HepG2 (cell line): Measurements from ENCODE around the gene PLPP3.

Source experiments
- BRCA1 ChIP-seq: sonication (generic); formaldehyde crosslinking; IDR thresholded peaks from 2 replicates; pipeline ENCODE4 v1.4.0; 2020; ENCODE audit warnings: missing genetic modification reagents
- EZH2 ChIP-seq: conservative IDR thresholded peaks from 2 replicates; pipeline ENCODE4 v1.6.1; 2012; ENCODE audit warnings: mild to moderate bottlenecking, low read depth, low read length, moderate library complexity
- HDAC2 ChIP-seq: sonication (generic); formaldehyde crosslinking; IDR thresholded peaks from 2 replicates; pipeline ENCODE4 v1.4.0; 2020; ENCODE audit warnings: missing genetic modification reagents
- JUND ChIP-seq: sonication (generic); formaldehyde crosslinking; IDR thresholded peaks from 2 replicates; pipeline ENCODE4 v1.8.0; 2022; ENCODE audit warnings: mild to moderate bottlenecking, missing genetic modification reagents
- KDM5B ChIP-seq: sonication (generic); formaldehyde crosslinking; IDR thresholded peaks from 2 replicates; pipeline ENCODE4 v1.4.0; 2020; ENCODE audit warnings: missing genetic modification reagents, mild to moderate bottlenecking, borderline replicate concordance
- NFE2L2 ChIP-seq: fragments of 150-350 bp; IDR thresholded peaks from 2 replicates; pipeline ENCODE4 v1.6.1; 2014; ENCODE audit warnings: low read length
- PATZ1 ChIP-seq: sonication (generic); formaldehyde crosslinking; IDR thresholded peaks from 2 replicates; pipeline ENCODE4 v1.4.0; 2020; ENCODE audit warnings: missing genetic modification reagents
- POLR2AphosphoS5 ChIP-seq: IDR thresholded peaks from 2 replicates; pipeline ENCODE4 v1.6.1; 2012; ENCODE audit warnings: low read depth, low read length
- REST ChIP-seq, 2 experiments: IDR thresholded peaks; 2 replicates each; pipeline ENCODE4 v1.6.1; 2011 to 2012; ENCODE audit warnings: low read length in 2 of 2, borderline replicate concordance in 1 of 2, low read depth in 1 of 2, mild to moderate bottlenecking in 1 of 2, moderate library complexity in 1 of 2
- SRF ChIP-seq: IDR thresholded peaks from 2 replicates; pipeline ENCODE4 v1.6.1; 2011; ENCODE audit warnings: mild to moderate bottlenecking, low read depth, low read length, moderate library complexity
- TARDBP ChIP-seq: sonication (generic); formaldehyde crosslinking; IDR thresholded peaks from 2 replicates; pipeline ENCODE4 v1.8.0; 2022; ENCODE audit warnings: mild to moderate bottlenecking, missing genetic modification reagents
- YY1 ChIP-seq: IDR thresholded peaks from 2 replicates; pipeline ENCODE4 v1.6.1; 2011; ENCODE audit warnings: low read length, low read depth, moderate library complexity, mild to moderate bottlenecking; ENCODE audit not compliant: insufficient read depth, insufficient replicate concordance
- ZNF318 ChIP-seq: sonication (generic); formaldehyde crosslinking; IDR thresholded peaks from 2 replicates; pipeline ENCODE4 v1.4.0; 2020; ENCODE audit warnings: mild to moderate bottlenecking, missing genetic modification reagents

- peak; percentile 92; the same call in 1 of the 2 replicates for TF ChIP-seq BRCA1 (CRISPR knock-in tag)
- no peak for TF ChIP-seq EZH2
- no peak; the same call in 1 of the 2 replicates for TF ChIP-seq PATZ1
- TF ChIP-seq NFE2L2: no peak
- TF ChIP-seq POLR2AphosphoS5: no peak
- TF ChIP-seq YY1: no peak
- TF ChIP-seq JUND (CRISPR knock-in tag): peak; percentile 86
- TF ChIP-seq KDM5B (CRISPR knock-in tag): peak; percentile 98
- TF ChIP-seq REST (IDR thresholded peaks at IDR 0.05; ENCODE audit: borderline replicate concordance in 1 of 2, low read depth in 1 of 2, low read length in 2 of 2): no peak
- peak; percentile 99 for TF ChIP-seq HDAC2 (CRISPR knock-in tag)
- TF ChIP-seq ZNF318: peak; percentile 83
- no peak; the same call in 1 of the 2 replicates for TF ChIP-seq SRF
- peak; percentile 96 for TF ChIP-seq TARDBP (CRISPR knock-in tag)
Observed at GRCh38 chr1:56508523-56508983, 70.8 kb downstream of the PLPP3 start.
